ENCODE results near the gene RCN2.

- TF ChIP-seq CTCF (IDR thresholded peaks at IDR 0.05; ENCODE audit: poor library complexity): no peak
- no peak for TF ChIP-seq EZH2 (IDR thresholded peaks at IDR 0.05; ENCODE audit: borderline replicate concordance)
These were observed 56.6 kb downstream of the RCN2 start for GRCh38 chr15:76987896-76988860.
